EH (cell line): ENCODE data around the gene LRBA.
A peak's percentile ranks its signal among the peaks of the same experiment; 100 is the strongest.
"Not testable (repeated sequence)": the region's sequence is repeated elsewhere in the genome, so short reads cannot be mapped to it uniquely, and the experiment has no call there.

Experiments
- DNase-seq: peaks from one replicate; pipeline ENCODE4 v3.0.0-alpha.2; 2015; ENCODE audit warnings: low read depth

Gene LRBA

GRCh38 chr4:150974252-150974640 lies 40.8 kb downstream of the LRBA start:
- DNase-seq = no peak

GRCh38 chr4:150973626-150974251 lies 41.3 kb downstream of the LRBA start:
- DNase-seq = no peak

GRCh38 chr4:150972592-150972991 lies 42.5 kb downstream of the LRBA start:
- DNase-seq = no peak

GRCh38 chr4:150971901-150972300 lies 43.2 kb downstream of the LRBA start:
- DNase-seq = no peak

- DNase-seq = no peak
Measured at GRCh38 chr4:150970685-150971151, 44.4 kb downstream of the LRBA start.

- DNase-seq = no peak
Measured at GRCh38 chr4:150964754-150965153, 50.3 kb downstream of the LRBA start.

GRCh38 chr4:150963602-150964345 lies 51.3 kb downstream of the LRBA start:
- not testable (repeated sequence) for DNase-seq

- DNase-seq = no peak
Measured at GRCh38 chr4:150962245-150962644, 52.8 kb downstream of the LRBA start.

GRCh38 chr4:150961566-150961965 lies 53.5 kb downstream of the LRBA start:
- no peak for DNase-seq

- peak; percentile 46 for DNase-seq
Measured at GRCh38 chr4:150960818-150961217, 54.3 kb downstream of the LRBA start.

GRCh38 chr4:150960079-150960478 lies 55.0 kb downstream of the LRBA start:
- peak; percentile 48 for DNase-seq

- not testable (repeated sequence) for DNase-seq
Measured at GRCh38 chr4:150957981-150958380, 57.1 kb downstream of the LRBA start.

GRCh38 chr4:150957095-150957494 lies 58.0 kb downstream of the LRBA start:
- not testable (repeated sequence) for DNase-seq

GRCh38 chr4:150953916-150954315 lies 61.2 kb downstream of the LRBA start:
- not testable (repeated sequence) for DNase-seq

- DNase-seq = no peak
Measured at GRCh38 chr4:150952167-150952845, 62.8 kb downstream of the LRBA start.

- DNase-seq = peak; percentile 29
Measured at GRCh38 chr4:150950657-150951288, 64.3 kb downstream of the LRBA start.

GRCh38 chr4:150949943-150950342 lies 65.1 kb downstream of the LRBA start:
- DNase-seq = no peak

GRCh38 chr4:150949342-150949741 lies 65.7 kb downstream of the LRBA start:
- DNase-seq = no peak

- no peak for DNase-seq
Measured at GRCh38 chr4:150948710-150949109, 66.4 kb downstream of the LRBA start.

- DNase-seq = no peak
Measured at GRCh38 chr4:150948074-150948473, 67.0 kb downstream of the LRBA start.

GRCh38 chr4:150944660-150945059 lies 70.4 kb downstream of the LRBA start:
- no peak for DNase-seq

GRCh38 chr4:150943818-150944217 lies 71.3 kb downstream of the LRBA start:
- DNase-seq = peak; percentile 6

GRCh38 chr4:150943126-150943525 lies 72.0 kb downstream of the LRBA start:
- no peak for DNase-seq
